GM21737 (cell line): ENCODE results near the gene CDK17.
"Not testable (repeated sequence)": the region's sequence is repeated elsewhere in the genome, so short reads cannot be mapped to it uniquely, and the experiment has no call there.

Experiments
- ATAC-seq: cut with Tn5 transposase; IDR thresholded peaks from one replicate; pipeline ENCODE4 v1.9.1; 2021; ENCODE audit warnings: mild to moderate bottlenecking, moderate library complexity; ENCODE audit not compliant: unreplicated experiment

Gene CDK17

GRCh38 chr12:96419576-96420276, 19.5 kb upstream of the CDK17 start:
- no peak for ATAC-seq

DNA sequence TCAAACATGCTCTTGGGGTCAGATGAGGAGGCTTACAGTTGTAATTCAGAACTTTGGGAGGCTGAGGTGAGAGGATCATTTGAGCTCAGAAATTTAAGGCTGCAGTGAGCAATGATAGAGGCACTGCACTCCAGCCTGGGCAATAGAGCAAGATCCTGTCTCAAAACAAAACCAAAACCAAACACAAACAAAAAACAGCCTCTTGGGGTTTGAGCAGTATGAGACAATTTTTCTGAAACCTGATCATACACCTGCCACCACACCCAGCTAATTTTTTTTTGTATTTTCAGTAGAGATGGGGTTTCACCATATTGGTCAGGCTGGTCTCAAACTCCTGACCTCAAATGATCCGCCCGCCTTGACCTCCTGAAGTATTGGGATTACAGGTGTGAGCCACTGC, 17.4 kb upstream of the CDK17 start:
- ATAC-seq, result not testable (repeated sequence)

DNA sequence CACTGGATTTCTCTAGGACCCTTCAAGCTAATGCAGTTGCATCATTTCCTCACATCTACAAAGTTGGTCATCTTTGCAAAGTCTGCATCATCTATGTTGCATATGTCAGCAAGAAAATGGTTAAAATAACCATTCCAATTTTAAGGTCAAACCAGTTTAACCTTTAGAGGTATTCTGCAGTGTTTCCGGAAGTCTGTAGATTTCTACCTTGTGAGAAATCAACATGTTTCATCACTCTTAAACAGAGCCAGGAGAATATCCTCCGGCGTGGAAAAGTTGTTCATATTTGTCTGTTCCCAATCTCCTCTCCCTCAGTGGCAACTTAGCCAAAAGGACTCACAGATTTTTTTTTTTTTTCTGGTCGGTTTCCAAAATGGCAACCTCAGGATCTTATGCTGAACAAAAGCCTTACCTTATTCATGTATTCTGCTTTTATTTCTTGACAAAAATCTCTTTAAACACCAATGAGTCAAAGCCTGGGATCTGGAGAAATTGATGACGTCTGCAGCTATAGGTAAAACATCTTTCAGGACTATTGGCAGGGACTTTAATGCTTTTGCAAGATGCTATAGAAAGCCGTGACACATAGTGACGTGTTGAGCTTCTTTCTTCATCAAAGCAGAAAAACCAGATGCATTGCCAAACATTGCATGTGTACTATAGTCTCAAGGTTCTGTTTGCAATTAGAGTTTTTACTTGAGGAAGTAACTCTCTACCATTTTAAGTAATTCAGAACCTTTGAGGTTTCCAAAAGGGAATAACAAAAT, 16.0 kb upstream of the CDK17 start:
- ATAC-seq, result no peak

DNA sequence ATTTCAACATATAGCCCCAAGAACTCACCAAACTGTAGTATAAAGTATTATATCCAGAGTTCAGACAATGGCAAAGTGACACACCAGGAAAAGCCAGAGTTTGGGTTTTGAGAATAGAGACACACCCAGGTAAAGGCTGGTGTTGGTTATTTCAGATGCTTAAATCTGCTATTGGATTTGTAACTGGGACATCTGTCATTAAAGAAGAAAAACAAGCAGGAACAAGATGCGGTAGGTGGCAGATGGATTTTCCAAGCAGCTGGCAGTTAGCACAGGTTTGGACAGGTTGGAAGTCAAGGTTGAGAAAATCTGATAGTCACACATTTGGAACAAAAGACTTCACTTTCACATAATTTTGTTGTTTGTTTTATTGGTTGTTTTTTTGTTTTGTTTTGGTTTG, 14.4 kb upstream of the CDK17 start:
- no peak for ATAC-seq

DNA sequence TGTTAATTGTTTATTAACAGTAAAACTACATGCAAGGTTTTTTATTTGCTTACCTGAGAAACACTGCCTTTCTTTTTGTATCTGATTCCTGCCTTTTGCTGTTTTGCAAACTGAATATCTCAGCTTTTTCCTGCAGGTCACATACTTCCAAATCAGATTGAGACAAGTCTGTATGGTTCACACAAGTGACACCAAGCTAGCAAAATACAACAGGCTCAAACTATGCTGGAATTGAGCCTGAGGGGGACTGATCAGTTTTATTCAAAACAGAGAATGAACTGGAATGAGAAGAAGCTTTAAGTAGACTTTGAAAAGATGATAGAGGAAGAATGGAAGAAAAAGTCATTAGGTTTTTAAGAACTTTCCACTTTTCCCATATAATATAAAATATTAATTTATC, 12.2 kb upstream of the CDK17 start:
- ATAC-seq, result no peak

DNA sequence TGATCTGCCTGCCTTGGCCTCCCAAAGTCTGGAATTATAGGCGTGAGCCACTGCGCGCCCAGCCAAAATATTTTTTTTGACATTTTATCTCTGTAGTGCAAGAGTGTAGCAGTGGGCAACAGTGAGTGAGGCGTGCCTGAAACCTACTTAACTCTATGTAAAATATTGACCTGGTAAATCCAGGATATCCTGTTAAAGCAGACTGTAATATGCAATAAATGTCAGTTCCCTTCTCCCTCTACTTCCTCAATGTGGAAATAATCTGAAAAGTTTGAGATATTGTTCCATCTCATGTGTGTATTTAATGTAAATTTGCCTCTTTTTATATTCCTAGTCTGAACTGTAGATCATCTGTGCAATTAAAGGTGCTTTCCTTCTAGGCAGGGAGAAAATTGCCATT, 9.5 kb upstream of the CDK17 start:
- ATAC-seq, result no peak

DNA sequence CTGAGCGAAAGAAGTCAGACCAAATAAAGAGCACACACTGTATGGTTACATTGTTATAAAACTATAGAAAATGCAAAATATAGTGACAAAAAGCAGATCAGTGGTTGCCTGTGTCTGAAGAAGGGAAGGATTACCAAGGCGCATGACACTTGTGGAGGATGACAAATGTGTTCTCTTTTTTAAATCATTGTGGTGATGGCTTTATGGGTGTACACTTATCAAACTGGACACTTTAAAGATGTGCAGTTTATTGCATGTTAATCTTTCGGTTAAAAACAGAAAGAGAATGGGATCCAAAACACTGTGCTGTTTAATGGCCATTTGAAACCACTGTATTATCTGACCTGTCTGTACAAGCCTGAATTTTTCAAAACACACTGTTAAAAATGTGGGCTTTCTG, 8.8 kb upstream of the CDK17 start:
- ATAC-seq, result no peak

- peak; percentile 94 for ATAC-seq
Observed at GRCh38 chr12:96407429-96408097, 7.3 kb upstream of the CDK17 start.

- ATAC-seq, result no peak
Observed at GRCh38 chr12:96404696-96405095, 4.5 kb upstream of the CDK17 start.

- no peak for ATAC-seq
Observed at GRCh38 chr12:96403870-96404269, 3.6 kb upstream of the CDK17 start.

DNA sequence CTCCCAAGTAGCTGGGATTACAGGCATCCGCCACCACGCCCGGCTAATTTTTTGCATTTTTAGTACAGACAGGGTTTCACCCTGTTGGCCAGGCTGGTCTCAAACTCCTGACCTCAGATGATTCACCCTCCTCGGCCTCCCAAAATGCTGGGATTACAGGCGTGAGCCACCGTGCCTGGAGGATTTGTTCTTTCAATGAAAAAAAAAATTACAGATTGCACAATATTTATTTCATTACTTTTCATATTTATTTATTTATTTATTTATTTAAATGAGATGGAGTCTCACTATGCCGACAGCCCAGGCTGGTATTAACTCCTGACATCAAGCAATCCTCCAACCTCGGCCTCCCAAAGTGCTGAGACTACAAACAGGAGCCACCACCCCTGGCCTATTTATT, 2.3 kb upstream of the CDK17 start:
- ATAC-seq, result not testable (repeated sequence)

DNA sequence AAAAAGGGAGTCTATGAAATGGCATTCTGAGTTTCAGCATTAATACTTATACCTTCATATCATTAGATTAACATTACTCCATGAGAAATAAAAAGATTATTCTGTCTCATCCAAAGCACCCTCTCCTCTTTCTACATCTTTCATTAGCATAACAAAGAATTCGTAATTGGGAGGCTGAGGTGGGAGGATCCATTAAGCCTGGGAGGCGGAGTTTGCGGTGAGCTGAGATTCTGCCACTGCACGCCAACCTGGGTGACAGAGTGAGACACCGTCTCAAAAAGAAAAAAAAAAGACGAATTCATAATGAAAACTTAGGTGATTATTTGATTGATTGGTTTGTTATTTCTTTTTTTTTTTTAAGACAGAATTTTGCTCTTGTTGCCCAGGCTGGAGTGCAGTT, 1.8 kb upstream of the CDK17 start:
- ATAC-seq, result no peak

GRCh38 chr12:96401076-96401871, 1.0 kb upstream of the CDK17 start:
- ATAC-seq, result no peak

- peak; percentile 2 for ATAC-seq
Observed at GRCh38 chr12:96400631-96401075, 414 bp upstream of the CDK17 start.

DNA sequence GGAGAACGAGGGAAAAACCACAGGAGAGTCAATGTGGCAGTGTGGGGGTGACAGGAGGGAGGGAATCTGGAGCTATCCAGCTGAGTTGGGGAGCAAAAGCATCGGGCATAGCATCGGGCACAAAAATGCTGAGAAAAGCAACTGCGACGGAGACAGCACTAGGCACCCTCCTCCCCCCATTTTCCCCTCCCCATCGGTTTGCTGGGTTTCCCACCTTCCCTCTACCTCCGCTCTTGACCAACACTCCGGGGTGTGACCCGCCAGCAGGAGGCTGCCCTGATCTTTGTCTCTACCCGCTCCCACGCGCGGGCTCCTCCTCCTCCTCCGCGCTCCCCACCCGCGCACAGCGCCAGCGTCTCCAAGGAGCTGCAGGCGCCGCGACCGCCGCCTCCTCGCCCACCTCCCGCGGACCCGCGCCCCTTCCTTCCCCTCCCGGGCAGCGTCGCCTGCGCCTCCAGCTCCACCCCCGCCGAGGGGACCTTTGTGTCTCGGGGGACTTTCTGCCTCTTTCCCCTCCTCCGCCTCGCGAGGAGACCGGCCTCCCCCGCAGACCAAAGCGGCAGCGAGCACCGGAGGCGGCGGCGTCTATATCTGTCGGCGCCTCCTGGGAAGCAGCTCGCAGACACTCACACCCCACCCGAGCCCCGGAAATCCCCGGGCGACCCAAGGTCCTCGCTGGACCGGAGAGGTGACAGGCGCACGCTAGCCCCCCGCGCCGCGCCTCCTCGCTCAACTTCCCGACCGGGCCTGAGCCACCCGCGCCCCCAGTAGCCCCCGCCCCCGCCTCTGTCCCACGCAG, 920 bp downstream of the CDK17 start:
- peak; percentile 37 for ATAC-seq

DNA sequence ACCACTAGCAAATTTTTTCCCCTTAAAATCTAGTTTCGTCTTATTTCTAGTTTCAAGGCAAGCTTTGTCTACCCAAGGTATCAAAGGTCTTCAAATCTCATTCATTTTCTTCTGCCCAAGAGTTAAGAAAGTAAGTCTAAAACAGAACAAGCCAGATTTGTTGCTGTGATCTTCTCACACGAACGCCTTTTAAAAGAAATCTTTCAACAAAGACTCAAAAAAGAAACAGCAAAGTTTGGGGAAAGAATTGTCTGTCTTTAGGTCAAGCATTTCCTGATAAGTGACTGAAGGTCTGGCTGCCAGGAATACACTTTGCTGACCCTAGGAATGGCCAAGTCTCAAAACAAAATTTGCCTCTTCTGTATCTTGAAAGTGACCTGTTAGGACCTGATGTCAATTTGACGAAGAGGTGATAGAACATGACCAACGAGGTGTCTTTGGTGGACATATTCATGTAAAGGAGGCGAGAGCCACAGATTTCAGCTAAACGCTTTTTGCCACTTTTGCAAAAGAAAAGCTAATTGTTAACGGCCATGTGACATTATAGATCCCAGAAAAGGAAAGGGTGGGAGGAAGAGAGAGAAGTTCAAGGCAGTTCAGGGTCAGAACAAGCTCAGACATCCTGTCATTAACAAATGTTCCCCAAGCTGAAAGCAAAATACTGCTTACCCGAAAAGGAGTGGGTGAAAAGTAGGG, 1.7 kb downstream of the CDK17 start:
- no peak for ATAC-seq

DNA sequence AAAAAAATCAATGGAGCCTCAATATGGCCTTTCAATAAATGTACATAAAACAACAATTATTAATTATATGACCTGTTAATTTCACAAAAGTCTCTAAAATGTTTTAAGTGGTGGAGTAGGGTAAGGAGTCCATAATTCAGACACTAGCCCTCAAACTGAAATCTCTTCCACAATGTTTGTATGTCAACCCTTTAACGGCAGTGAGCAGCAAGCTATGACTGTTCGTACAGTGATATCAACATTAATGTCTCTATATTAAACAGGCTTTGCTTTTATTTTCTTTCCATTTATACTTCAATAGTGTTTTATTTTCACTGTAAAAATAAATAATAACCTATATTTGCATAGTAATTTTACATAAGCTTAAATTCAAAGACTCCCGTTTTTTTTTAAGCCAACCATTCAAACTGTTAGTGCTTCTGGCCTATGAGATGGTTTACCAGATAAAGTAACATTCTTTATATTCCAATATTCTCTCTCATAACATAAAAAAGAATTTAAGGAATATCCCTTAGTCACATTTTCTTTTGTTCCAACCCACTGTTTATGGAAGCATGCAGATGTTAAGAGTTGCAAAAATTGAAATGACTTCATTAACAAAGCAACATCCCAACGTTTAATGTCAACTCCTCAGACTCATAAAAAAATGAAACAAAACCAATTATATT, 2.3 kb downstream of the CDK17 start:
- ATAC-seq, result no peak

- ATAC-seq, result no peak
Observed at GRCh38 chr12:96396914-96397313, 3.3 kb downstream of the CDK17 start.

DNA sequence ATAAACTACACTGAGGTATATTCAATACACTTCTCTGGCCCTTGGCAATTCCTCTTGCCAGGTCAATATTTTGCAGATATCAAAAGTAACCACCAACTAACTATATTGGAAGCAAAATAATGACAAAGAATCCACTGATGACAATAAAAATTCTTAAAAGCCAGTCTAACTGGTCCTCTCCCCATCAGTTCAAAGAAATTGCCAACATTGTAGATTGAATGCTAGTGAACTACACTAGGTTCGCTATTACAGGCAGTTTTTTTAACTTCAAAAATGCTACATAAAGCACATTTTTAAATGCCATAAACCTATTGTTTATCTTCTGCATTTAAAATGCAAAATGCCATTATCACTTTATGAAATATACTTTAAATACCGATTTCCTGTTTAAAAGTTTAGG, 4.0 kb downstream of the CDK17 start:
- no peak for ATAC-seq
